GM19025 (cell line): ENCODE data around the gene DOK6.
"Not testable (repeated sequence)": the region's sequence is repeated elsewhere in the genome, so short reads cannot be mapped to it uniquely, and the experiment has no call there.

Experiments used
- ATAC-seq: cut with Tn5 transposase; IDR thresholded peaks from one replicate; pipeline ENCODE4 v1.9.1; 2021; ENCODE audit warnings: mild to moderate bottlenecking, low read depth, moderate library complexity; ENCODE audit not compliant: unreplicated experiment

DOK6 gene

GRCh38 chr18:69786427-69786826 lies 385.7 kb downstream of the DOK6 start:
- ATAC-seq: no peak

- ATAC-seq: no peak
Observed at GRCh38 chr18:69787825-69788547, 387.3 kb downstream of the DOK6 start.

GRCh38 chr18:69789794-69790193 lies 389.1 kb downstream of the DOK6 start:
- no peak for ATAC-seq

GRCh38 chr18:69790649-69791048 lies 390.0 kb downstream of the DOK6 start:
- no peak for ATAC-seq

GRCh38 chr18:69795791-69796190 lies 395.1 kb downstream of the DOK6 start:
- no peak for ATAC-seq

GRCh38 chr18:69804776-69805501 lies 404.3 kb downstream of the DOK6 start:
- no peak for ATAC-seq

GRCh38 chr18:69808399-69808798 lies 407.7 kb downstream of the DOK6 start:
- no peak for ATAC-seq

GRCh38 chr18:69813559-69813958 lies 412.9 kb downstream of the DOK6 start:
- no peak for ATAC-seq

GRCh38 chr18:69814861-69815385 lies 414.2 kb downstream of the DOK6 start:
- no peak for ATAC-seq

- no peak for ATAC-seq
Observed at GRCh38 chr18:69817335-69817940, 416.8 kb downstream of the DOK6 start.

GRCh38 chr18:69819460-69819859 lies 418.8 kb downstream of the DOK6 start:
- ATAC-seq: no peak

GRCh38 chr18:69820538-69820937 lies 419.9 kb downstream of the DOK6 start:
- no peak for ATAC-seq

- no peak for ATAC-seq
Observed at GRCh38 chr18:69830189-69830588, 429.5 kb downstream of the DOK6 start.

GRCh38 chr18:69834980-69835379 lies 434.3 kb downstream of the DOK6 start:
- ATAC-seq: not testable (repeated sequence)

- no peak for ATAC-seq
Observed at GRCh38 chr18:69838003-69838402, 437.3 kb downstream of the DOK6 start.

GRCh38 chr18:69838620-69839411 lies 438.1 kb downstream of the DOK6 start:
- no peak for ATAC-seq

GRCh38 chr18:69839497-69839896 lies 438.8 kb downstream of the DOK6 start:
- no peak for ATAC-seq

GRCh38 chr18:69840001-69840400 lies 439.3 kb downstream of the DOK6 start:
- no peak for ATAC-seq

- ATAC-seq: no peak
Observed at GRCh38 chr18:69840445-69840844, 439.8 kb downstream of the DOK6 start.

GRCh38 chr18:69841117-69841516 lies 440.4 kb downstream of the DOK6 start:
- no peak for ATAC-seq

GRCh38 chr18:69843015-69843414 lies 442.3 kb downstream of the DOK6 start:
- ATAC-seq: no peak
